HFFc6 (cell line): Measurements from ENCODE around the gene PAXX. TPM values are rescaled to one million over a fixed set of nuclear protein-coding genes. Genes with fewer than 3 reads are reported as not detected.

ENCODE experiments used
- DNase-seq: peaks from one replicate; pipeline ENCODE4 v3.0.0-alpha.2; 2018
- H3K27ac Mint-ChIP-seq: 2 replicates; pipeline ENCODE4 v1.8.0; 2020; ENCODE audit warnings: mild to moderate bottlenecking, mixed read lengths
- H3K27me3 Mint-ChIP-seq: 2 replicates; pipeline ENCODE4 v1.8.0; 2021; ENCODE audit warnings: mild to moderate bottlenecking, moderate library complexity, mixed read lengths; ENCODE audit not compliant: insufficient read depth
- H3K36me3 Mint-ChIP-seq: 2 replicates; pipeline ENCODE4 v1.8.0; 2021; ENCODE audit warnings: low read depth, mixed read lengths
- H3K4me1 Mint-ChIP-seq: 2 replicates; pipeline ENCODE4 v1.8.0; 2020; ENCODE audit warnings: low read depth, mixed read lengths
- H3K4me3 Mint-ChIP-seq: 2 replicates; pipeline ENCODE4 v1.8.0; 2020; ENCODE audit warnings: mild to moderate bottlenecking, moderate library complexity, mixed read lengths
- H3K9me3 Mint-ChIP-seq: 2 replicates; pipeline ENCODE4 v1.8.0; 2020; ENCODE audit warnings: mild to moderate bottlenecking, mixed read lengths
- CTCF ChIP-seq: fragments of 200-600 bp; sonication (generic); IDR thresholded peaks from 2 replicates; pipeline ENCODE4 v1.5.0; 2021; ENCODE audit warnings: antibody characterized with exemption, mild to moderate bottlenecking
- total RNA-seq, 6 experiments: library from RNA; stranded (reverse); fragmentation: NEBNext Ultra II Directional; extraction: Animal tissue kit (Norgen Biotek cat#: 25700); gene quantifications; 2 replicates in 1 of 6; 3 replicates in 5 of 6; pipeline ENCODE4 v1.2.3, GENCODE V29; 2021

Gene PAXX
- total RNA-seq, 6 experiments from 2014 or later: 26.0 to 42.6 (median 29.0) TPM

DNA sequence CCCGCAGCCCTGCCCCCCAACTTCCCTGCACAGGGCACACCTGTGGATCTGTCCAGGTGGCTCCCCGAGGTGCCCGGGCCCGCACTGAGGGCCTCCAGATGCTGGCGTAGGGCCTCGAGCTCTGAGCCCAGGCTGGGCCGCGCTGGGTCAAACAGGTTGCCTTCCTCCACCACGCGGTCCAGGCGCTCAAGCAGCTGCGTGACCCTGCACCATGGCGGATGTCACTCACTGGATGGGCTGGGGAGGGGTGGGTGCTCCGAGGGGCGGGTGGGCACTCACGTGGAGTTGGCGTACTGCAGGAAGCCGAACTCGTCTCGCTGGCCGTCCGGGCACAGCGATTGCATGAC, 30.4 kb downstream of the PAXX start:
- peaks cover 3% of the 10 kb centered on the region for H3K27me3 Mint-ChIP-seq
- 0 out of 2 replicates have a peak, but pooled peaks cover 5% of the 10 kb centered on the region for H3K4me1 Mint-ChIP-seq

GRCh38 chr9:137023157-137023556, 30.9 kb downstream of the PAXX start:
- Mint-ChIP-seq H3K27me3 (peaks cover 3% of the 10 kb centered on the region), H3K36me3 (no peaks in the 10 kb centered on the region), H3K27ac (no peak overlapping the region), H3K9me3 (no peaks in the 10 kb centered on the region), H3K4me1 (0 out of 2 replicates have a peak, but pooled peaks cover 5% of the 10 kb centered on the region), H3K4me3 (no peak overlapping the region)
- DNase-seq: no peak
- TF ChIP-seq CTCF: no peak

More for the DNA sequence above, 30.4 kb downstream of the PAXX start:
- Mint-ChIP-seq H3K4me3 (no peak overlapping the region), H3K27ac (no peak overlapping the region), H3K36me3 (no peaks in the 10 kb centered on the region), H3K9me3 (no peaks in the 10 kb centered on the region)
- no peak for TF ChIP-seq CTCF
- DNase-seq: no peak

DNA sequence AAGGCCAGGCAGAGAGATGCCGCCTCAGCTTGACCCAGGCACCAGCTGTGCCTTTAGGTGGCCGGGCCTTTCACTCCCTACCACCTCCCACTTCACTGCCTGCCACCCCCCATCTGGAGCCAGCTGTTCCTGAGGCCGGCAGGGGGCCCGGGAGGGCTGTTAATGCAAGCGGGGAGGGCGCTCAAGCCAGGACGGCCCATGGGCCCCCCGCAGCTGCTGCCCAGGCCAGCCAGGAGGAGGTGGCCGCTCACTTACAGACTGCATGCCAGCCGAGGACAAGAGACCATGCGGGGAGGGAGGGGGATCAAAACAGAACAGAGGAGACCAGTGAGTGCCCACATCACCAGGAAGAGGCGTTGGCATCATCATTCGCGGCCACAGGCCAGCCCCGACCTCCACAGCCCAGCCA, 31.4 kb downstream of the PAXX start:
- Mint-ChIP-seq H3K4me3 (no peak overlapping the region), H3K27me3 (peaks cover 3% of the 10 kb centered on the region), H3K4me1 (0 out of 2 replicates have a peak, but pooled peaks cover 5% of the 10 kb centered on the region), H3K36me3 (no peaks in the 10 kb centered on the region), H3K27ac (no peak overlapping the region), H3K9me3 (no peaks in the 10 kb centered on the region)
- no peak for TF ChIP-seq CTCF
- DNase-seq: no peak

DNA sequence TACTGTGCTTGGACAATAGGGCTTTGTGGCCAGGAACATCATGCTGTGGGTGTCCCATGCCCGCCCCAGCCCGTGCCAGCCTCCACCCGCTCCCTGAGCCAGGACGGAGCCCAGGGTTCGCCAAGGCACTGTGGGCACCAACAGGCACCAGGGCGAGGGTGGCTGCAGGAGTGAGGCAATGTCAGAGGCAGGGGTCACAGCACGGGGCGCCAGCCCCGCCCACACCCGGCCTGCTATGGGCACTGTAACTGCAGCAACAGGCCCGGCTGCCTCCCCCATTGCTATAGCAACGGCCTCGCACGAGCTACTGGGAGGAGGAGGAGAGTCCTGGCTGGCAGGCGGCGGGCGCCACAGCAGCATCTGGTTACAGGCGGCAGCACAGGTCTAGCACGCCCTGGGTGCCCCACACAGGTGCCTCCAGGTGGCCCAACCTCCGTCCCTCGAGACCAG, 33.3 kb downstream of the PAXX start:
- no peaks in the 10 kb centered on the region for H3K9me3 Mint-ChIP-seq
- DNase-seq: no peak
- no peak for TF ChIP-seq CTCF
- no peak overlapping the region for H3K27ac Mint-ChIP-seq
- no peaks in the 10 kb centered on the region for H3K36me3 Mint-ChIP-seq
- H3K27me3 Mint-ChIP-seq: peaks cover 3% of the 10 kb centered on the region; the same call in 1 of the 2 replicates
- H3K4me3 Mint-ChIP-seq: no peak overlapping the region
- 0 out of 2 replicates have a peak, but pooled peaks cover 5% of the 10 kb centered on the region for H3K4me1 Mint-ChIP-seq

GRCh38 chr9:137026384-137026783, 34.2 kb downstream of the PAXX start:
- no peak for TF ChIP-seq CTCF
- DNase-seq: no peak
- Mint-ChIP-seq H3K9me3 (no peaks in the 10 kb centered on the region), H3K4me3 (no peak overlapping the region), H3K27ac (no peak overlapping the region), H3K27me3 (peaks cover 3% of the 10 kb centered on the region; the same call in 1 of the 2 replicates), H3K4me1 (0 out of 2 replicates have a peak, but pooled peaks cover 5% of the 10 kb centered on the region), H3K36me3 (no peaks in the 10 kb centered on the region)
